Inflammatory macrophage treated with lipopolysaccharide for 4 hours (primary cell): Measurements from ENCODE around the gene SPART.
"Not testable (repeated sequence)": the region's sequence is repeated elsewhere in the genome, so short reads cannot be mapped to it uniquely, and the experiment has no call there.

ENCODE experiments used
- DNase-seq: peaks from one replicate; pipeline ENCODE4 v3.0.0-alpha.2; 2020

SPART gene

GRCh38 chr13:36354842-36355623 lies 8.8 kb upstream of the SPART start:
- DNase-seq: no peak

DNA sequence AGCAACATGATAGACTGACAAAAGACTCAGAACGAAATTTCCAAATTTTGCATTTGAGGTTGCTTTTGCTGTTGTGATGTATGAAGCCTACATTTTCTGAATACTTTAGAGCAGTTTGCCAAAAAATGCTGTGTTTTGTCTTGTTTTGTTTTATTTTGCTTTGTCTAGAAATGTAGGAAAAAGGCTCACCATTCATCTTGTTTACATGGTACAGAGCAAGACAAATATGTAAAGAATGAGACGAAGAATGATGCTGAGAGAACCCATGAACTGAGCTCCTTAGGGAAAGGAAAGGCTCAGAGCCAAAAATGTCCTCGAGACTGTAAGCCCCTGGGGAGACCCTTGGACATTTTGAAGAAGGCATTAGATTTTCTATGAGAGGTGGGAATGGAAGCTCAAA lies 6.8 kb upstream of the SPART start:
- DNase-seq: no peak

- DNase-seq: no peak
Measured at GRCh38 chr13:36352350-36352749, 6.2 kb upstream of the SPART start.

DNA sequence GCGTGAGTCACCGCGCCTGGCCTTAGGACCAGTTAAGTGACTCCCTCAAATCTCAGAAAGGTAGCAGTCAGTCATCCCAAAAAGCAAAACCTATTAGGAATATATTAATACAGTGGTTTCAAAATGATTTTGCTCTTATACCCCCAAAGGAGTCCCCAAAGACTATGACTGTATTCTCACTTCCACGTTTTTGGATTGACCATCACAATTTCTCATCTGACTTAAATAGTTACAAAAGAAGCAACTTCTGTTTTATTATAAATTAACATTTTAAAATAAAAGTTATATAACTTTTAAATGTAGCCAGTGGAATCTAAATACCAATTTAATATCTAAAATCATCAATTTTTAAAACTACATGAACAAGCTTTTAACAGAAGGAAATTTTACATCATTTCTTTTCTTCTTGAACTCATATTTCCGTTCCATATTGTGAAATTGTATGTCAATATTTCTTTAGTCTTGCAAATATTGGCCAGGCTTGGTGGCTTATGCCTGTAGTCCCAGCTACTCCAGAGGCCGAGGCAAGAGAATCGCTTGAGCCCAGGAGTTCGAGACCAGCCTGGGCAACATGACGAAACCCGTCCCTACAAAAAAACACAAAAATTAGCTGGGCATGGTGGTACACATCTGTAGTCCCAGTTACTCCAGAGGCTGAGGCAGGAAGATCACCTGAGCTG lies 1.5 kb upstream of the SPART start:
- peak; percentile 76 for DNase-seq

- DNase-seq: peak; percentile 95
Measured at GRCh38 chr13:36345438-36346221, 564 bp downstream of the SPART start.

DNA sequence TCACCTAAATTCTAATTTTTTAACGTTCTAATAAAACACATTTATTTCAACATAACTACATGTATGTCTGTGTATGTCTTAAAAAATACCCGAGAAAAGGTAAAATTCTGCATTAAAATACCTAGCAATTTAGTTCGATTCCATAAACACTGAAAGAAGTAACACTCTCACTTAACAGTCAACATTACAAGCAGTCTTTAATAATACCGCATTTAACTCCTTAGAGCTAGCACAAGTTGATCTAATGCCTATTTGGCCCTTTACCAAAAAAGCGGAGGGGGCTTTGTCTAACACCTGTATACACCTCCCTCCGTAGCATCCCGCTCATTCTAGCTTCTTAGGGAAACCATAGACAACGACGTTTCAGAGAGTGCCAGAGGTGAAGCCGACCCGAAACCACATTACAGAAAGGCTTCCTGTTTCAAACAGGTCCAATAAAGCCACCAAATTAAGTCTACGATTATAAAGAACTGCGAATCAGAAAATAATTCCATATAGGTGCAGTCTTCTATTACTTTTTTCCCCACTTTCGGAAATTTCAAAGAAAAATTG lies 1.2 kb downstream of the SPART start:
- no peak for DNase-seq

GRCh38 chr13:36344173-36344572 lies 2.0 kb downstream of the SPART start:
- peak; percentile 86 for DNase-seq

- DNase-seq: no peak
Measured at GRCh38 chr13:36343766-36344165, 2.4 kb downstream of the SPART start.

DNA sequence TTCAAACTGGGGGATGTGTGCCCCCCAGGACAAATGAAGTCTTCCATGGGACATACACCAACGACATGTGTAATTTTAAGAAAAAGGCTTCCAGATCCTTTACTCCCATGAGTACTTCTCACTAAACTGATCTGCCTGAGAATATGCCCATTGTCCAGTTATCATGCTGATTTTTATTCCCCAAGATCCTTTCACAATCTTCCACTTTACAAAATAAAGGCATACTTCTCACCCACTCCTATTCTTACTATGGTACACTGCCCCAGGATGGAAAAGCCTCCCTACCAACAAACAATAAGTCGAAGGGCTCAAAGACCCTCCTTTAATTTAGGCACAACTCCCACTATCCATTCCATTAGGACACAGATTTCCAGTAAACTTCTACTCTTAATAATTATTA lies 3.5 kb downstream of the SPART start:
- DNase-seq: no peak

GRCh38 chr13:36341718-36342117 lies 4.5 kb downstream of the SPART start:
- no peak for DNase-seq

DNA sequence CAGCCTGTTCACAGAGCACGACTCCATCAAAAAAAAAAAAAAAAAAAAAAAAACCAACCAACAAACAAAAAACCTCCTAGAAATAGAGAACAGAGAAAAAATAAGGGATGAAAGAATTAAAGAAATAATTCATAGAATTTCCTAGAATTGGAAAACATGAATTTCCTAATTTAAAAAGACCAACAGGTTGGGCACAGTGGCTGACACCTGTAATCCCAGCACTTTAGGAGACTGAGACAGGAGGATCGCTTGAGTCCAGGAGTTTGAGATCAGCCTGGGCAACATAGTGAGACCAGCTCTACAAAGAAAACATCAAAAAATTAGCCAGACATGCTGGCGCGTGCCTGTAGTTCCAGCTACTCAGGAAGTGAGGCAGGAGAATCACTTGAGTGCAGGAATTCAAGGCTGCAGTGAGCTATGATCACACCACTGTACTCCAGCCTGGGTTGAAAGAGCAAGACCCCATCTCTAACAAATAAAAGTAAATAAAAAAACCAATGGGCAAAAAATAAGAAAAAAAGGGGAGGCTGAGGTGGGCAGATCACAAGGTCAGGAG lies 6.5 kb downstream of the SPART start:
- DNase-seq: no peak

DNA sequence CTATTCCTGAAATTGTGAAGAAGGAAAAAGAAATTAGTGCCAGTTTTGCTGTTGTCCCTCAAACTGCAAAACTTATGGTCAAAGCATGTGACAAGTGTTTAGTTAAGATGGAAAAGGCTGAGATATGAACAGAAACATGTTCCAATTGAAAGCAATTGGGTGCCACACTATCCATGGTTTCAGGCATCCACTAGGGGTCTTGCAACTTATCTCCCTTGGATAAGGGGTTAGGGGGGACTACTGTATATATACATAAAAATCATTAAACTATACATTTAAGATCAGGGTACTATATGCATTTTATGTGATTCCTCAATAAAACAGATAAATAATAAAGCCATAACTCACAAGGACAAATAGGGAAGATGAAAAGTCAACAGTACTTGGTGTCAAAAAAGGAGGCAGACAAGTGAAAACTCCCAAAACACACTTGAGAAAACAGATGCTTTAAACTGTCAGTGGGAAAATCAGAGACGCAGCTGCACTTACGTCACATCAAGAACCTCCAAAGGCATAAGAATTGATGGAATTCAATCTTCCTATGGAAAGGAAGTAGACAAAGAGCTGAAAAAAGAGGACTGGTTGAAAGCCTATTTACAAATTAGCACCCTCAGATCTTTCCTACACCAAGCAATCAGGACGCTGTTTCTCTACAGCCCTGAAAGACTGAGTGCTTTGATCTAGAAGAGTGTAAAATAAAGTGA lies 8.1 kb downstream of the SPART start:
- no peak for DNase-seq

DNA sequence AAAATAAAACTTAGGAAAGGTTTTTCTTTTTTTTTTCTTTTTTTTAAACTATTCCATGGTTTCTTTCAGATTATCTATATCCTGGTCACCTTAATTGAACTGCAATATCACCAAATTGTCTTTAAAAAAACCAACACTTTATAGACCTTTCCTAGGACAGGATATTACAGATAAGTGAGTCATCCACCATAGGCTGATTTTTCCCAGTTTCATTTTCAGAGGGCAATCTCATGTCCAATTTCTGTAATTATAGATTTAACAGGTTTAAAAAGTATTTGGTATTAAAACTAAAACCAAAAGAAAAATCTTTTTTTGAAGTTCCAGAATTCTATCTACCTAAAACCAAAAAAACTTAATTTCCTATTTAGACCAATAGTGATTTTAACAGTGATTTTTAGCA lies 13.2 kb downstream of the SPART start:
- peak; percentile 75 for DNase-seq

DNA sequence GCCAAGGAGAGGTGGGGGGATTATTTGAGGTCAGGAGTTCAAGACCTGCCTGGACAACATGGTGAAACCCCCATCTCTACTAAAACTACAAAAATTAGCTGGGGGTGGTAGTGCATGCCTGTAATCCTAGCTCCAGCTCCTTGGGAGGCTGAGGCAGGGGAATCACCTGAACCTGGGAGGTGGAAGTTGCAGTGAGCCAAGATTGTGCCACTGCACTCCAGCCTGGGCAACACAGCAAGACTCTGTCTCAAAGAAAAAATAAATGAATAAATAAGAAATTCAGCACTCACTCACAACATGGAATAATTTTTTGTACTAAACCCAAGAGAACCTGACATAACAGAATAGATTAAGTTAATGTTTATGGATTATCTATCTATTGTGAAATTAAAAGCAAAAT lies 13.9 kb downstream of the SPART start:
- not testable (repeated sequence) for DNase-seq

DNA sequence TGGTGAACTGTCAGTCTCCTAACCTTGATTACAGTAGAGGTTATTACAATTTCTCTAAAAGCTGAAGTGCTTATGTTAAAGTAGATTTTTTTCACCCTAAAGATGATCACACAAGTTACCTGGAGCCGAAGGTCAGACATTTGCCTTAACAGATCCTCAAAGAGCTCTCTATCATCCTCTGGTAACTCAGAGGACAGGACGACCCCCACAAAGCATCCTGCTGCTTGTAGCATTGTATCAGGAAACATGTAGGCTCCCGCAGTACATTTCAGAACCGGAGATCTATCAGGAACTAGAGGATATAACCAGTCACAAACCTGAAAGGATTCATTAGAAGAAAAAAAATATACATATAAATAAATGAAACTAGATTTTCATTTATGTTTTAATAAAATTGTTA lies 14.9 kb downstream of the SPART start:
- DNase-seq: no peak

- no peak for DNase-seq
Measured at GRCh38 chr13:36329361-36329760, 16.8 kb downstream of the SPART start.

GRCh38 chr13:36328821-36329220 lies 17.4 kb downstream of the SPART start:
- no peak for DNase-seq

- DNase-seq: no peak
Measured at GRCh38 chr13:36325912-36326311, 20.3 kb downstream of the SPART start.

- not testable (repeated sequence) for DNase-seq
Measured at GRCh38 chr13:36324881-36325280, 21.3 kb downstream of the SPART start.

DNA sequence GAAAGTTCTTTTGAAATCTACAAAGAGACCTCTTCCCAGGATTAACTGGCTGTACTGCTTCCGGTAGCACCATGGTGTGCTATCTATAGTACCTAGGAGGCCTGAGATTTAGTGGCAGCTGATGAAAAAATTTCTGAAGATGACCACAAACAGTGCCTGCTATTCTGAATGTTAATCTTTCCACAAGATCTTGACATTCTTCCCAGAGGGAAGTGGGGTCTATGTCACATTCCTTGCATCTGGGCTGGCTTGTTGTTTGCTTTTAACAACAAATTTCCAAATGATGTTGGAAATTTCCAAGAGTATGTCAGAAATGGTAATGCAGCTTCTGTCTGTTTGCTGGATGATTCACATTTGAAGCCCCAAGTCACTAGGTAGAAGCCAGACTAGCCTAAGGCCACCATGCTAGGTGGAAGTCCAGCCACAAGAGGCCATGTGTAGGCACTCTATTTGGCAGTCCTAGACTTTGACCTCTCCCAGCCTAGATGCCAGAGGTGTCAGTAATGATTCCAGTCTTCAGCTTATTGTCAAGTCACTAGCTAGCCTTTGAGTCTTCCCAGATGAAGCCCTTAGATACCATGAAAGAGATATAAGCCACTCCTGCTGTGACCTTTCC lies 22.1 kb downstream of the SPART start:
- DNase-seq: no peak

DNA sequence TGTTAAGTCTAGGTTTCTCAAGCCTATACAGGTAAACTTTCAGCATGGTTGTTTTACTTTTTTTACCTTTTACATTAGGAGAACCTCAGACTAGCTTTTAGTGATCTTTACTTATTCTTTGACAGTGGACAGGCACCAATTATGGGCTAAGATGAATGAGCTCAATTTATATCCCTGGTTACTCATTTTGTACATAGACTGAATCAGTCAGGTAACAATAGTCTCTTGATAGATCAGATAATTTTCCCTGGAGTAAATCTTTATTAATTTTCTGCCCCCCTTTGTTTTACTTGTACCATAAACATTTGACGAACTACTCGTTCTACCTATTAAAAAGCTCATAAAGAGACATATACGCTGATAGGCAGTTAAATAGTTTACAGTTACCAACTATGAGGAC lies 22.8 kb downstream of the SPART start:
- no peak for DNase-seq

- not testable (repeated sequence) for DNase-seq
Measured at GRCh38 chr13:36319793-36320192, 26.4 kb downstream of the SPART start.
